SK-N-SH (cell line): ENCODE measurements around the gene PPP2R1A. TPM values are rescaled to one million over a fixed set of nuclear protein-coding genes. Genes with fewer than 3 reads are reported as not detected.

ENCODE experiments used
- CTCF ChIA-PET: fragments of 300-600, 350-600 bp; formaldehyde crosslinking; extraction: SDS; loops from one replicate; lab custom pipeline; 2021; lab: Yijun Ruan, JAX
- POLR2A ChIA-PET: fragments of 350-600 bp; sonication (Branson Sonifier 250); formaldehyde crosslinking; extraction: SDS; loops from one replicate; lab custom pipeline; 2020; ENCODE audit warnings: antibody characterized with exemption, inconsistent platforms; lab: Yijun Ruan, JAX
- DNase-seq: peaks from one replicate; pipeline ENCODE4 v3.0.0; 2012
- H2AFZ ChIP-seq: fragments of 200-600 bp; sonication (generic); 2 replicates; pipeline ENCODE4 v1.8.1; 2016; ENCODE audit warnings: antibody characterized with exemption, mild to moderate bottlenecking, low read depth
- H3F3A ChIP-seq: fragments of 200-600 bp; sonication (generic); replicated peaks from 2 replicates; pipeline ENCODE3; 2016; ENCODE audit warnings: antibody characterized with exemption, mild to moderate bottlenecking; ENCODE audit not compliant: insufficient read depth
- H3K27ac ChIP-seq, 2 experiments: fragments of 200-500 bp in 1 of 2; fragments of 200-600 bp in 1 of 2; sonication (Bioruptor generic) in 1 of 2; sonication (generic), shearing (Covaris generic) in 1 of 2; 2 replicates each; pipeline versions ENCODE4 v1.5.1 to v1.6.1; 2014 to 2016; ENCODE audit warnings: low read depth in 2 of 2, inconsistent platforms in 1 of 2, low read length in 1 of 2, mild to moderate bottlenecking in 1 of 2, mixed read lengths in 1 of 2
- H3K27me3 ChIP-seq: fragments of 200-600 bp; sonication (generic), shearing (Covaris generic); 2 replicates; pipeline ENCODE4 v1.6.1; 2016; ENCODE audit warnings: mixed run types; ENCODE audit not compliant: insufficient read depth
- H3K36me3 ChIP-seq, 2 experiments: fragments of 200-500 bp in 1 of 2; fragments of 200-600 bp in 1 of 2; sonication (Bioruptor generic) in 1 of 2; sonication (generic) in 1 of 2; replicated peaks in 1 of 2; 2 replicates each; pipeline versions ENCODE3 to v1.5.1; 2014 to 2016; ENCODE audit warnings: low read length in 1 of 2, mild to moderate bottlenecking in 1 of 2; ENCODE audit not compliant: insufficient read depth in 2 of 2, control insufficient read depth in 1 of 2
- H3K4me1 ChIP-seq, 2 experiments: fragments of 200-500 bp in 1 of 2; fragments of 200-600 bp in 1 of 2; sonication (Bioruptor generic) in 1 of 2; sonication (generic), shearing (Covaris generic) in 1 of 2; 2 replicates each; pipeline versions ENCODE4 v1.5.1 to v1.6.1; 2014 to 2016; ENCODE audit warnings: low read depth in 1 of 2, low read length in 1 of 2, mixed run types in 1 of 2; ENCODE audit not compliant: insufficient read depth in 2 of 2, control insufficient read depth in 1 of 2
- H3K4me2 ChIP-seq: fragments of 200-600 bp; sonication (generic), shearing (Covaris generic); 2 replicates; pipeline ENCODE4 v1.6.1; 2017; ENCODE audit warnings: mixed run types
- H3K4me3 ChIP-seq, 2 experiments: fragments of 200-500 bp in 1 of 2; fragments of 200-600 bp in 1 of 2; sonication (Bioruptor generic) in 1 of 2; sonication (generic), shearing (Covaris generic) in 1 of 2; 2 replicates each; pipeline versions ENCODE4 v1.5.1 to v1.8.1; 2014 to 2016; ENCODE audit warnings: low read depth in 2 of 2, inconsistent platforms in 1 of 2, low read length in 1 of 2, mild to moderate bottlenecking in 1 of 2, mixed read lengths in 1 of 2, moderate library complexity in 1 of 2
- H3K79me2 ChIP-seq: fragments of 200-600 bp; sonication (generic); 2 replicates; pipeline ENCODE4 v1.8.1; 2017; ENCODE audit warnings: mild to moderate bottlenecking; ENCODE audit not compliant: insufficient read depth
- H3K9ac ChIP-seq: fragments of 200-600 bp; sonication (generic); 2 replicates; pipeline ENCODE4 v1.6.1; 2017; ENCODE audit warnings: mixed run types
- H3K9me2 ChIP-seq: fragments of 200-600 bp; sonication (generic); 2 replicates; pipeline ENCODE4 v1.6.1; 2017; ENCODE audit warnings: mixed run types
- H3K9me3 ChIP-seq: fragments of 200-600 bp; sonication (generic); 2 replicates; pipeline ENCODE4 v1.6.1; 2017; ENCODE audit warnings: mixed run types, mild to moderate bottlenecking, moderate library complexity
- H4K20me1 ChIP-seq: fragments of 200-600 bp; sonication (generic); 2 replicates; pipeline ENCODE4 v1.6.1; 2017; ENCODE audit warnings: mild to moderate bottlenecking, mixed run types; ENCODE audit not compliant: insufficient read depth
- CHD2 ChIP-seq: fragments of 150-350 bp; IDR thresholded peaks from 2 replicates; pipeline ENCODE4 v1.6.1; 2018; ENCODE audit warnings: low read length; ENCODE audit not compliant: partially characterized antibody
- ELF1 ChIP-seq: IDR thresholded peaks from 2 replicates; pipeline ENCODE4 v1.4.0; 2012
- FOSL2 ChIP-seq: IDR thresholded peaks from 2 replicates; pipeline ENCODE4 v1.4.0; 2012; ENCODE audit warnings: low read depth, mild to moderate bottlenecking, moderate library complexity, borderline replicate concordance
- GABPA ChIP-seq: IDR thresholded peaks from 2 replicates; pipeline ENCODE4 v1.4.0; 2012; ENCODE audit warnings: low read depth, mild to moderate bottlenecking
- GATA2 ChIP-seq: sonication (generic); formaldehyde crosslinking; IDR thresholded peaks from 2 replicates; pipeline ENCODE4 v1.5.0; 2020; ENCODE audit warnings: mild to moderate bottlenecking, missing genetic modification reagents
- MXI1 ChIP-seq: IDR thresholded peaks from 2 replicates; pipeline ENCODE4 v1.6.1; 2012; ENCODE audit warnings: mild to moderate bottlenecking, low read depth, low read length, improper control_type of control experiment
- PBX3 ChIP-seq: IDR thresholded peaks from 2 replicates; pipeline ENCODE4; 2012
- POLR2AphosphoS5 ChIP-seq: IDR thresholded peaks from 2 replicates; pipeline ENCODE4 v1.6.1; 2012; ENCODE audit warnings: low read depth, low read length
- REST ChIP-seq: IDR thresholded peaks from 2 replicates; pipeline ENCODE4 v1.6.1; 2012; ENCODE audit warnings: mild to moderate bottlenecking, low read depth, low read length, moderate library complexity
- TAF1 ChIP-seq: IDR thresholded peaks from 2 replicates; pipeline ENCODE4 v1.6.1; 2012; ENCODE audit warnings: low read depth, mild to moderate bottlenecking, low read length, moderate library complexity, borderline replicate concordance
- TEAD4 ChIP-seq: IDR thresholded peaks from 2 replicates; pipeline ENCODE4 v1.4.0; 2012; ENCODE audit warnings: mild to moderate bottlenecking, borderline replicate concordance; ENCODE audit not compliant: insufficient read depth
- YY1 ChIP-seq: IDR thresholded peaks from 2 replicates; pipeline ENCODE4 v1.4.0; 2012; ENCODE audit warnings: low read depth, mild to moderate bottlenecking
- WGBS: methylation state at CpG from one replicate; pipeline ENCODE4 v1.1.6; 2017; ENCODE audit warnings: low lambda C conversion rate; 5-methylcytosine and 5-hydroxymethylcytosine counted together
- polyA plus RNA-seq, 3 experiments: library from polyadenylated mRNA; depleted of rRNA; stranded (reverse); fragments of >200 nt; gene quantifications; 2 replicates each; pipeline ENCODE4 v1.2.3, GENCODE V29; 2012
- TF ChIP-seq, protein P1 (sequence below): fragments of 150-350 bp; IDR thresholded peaks from 2 replicates; pipeline ENCODE4 v1.6.1; 2016; ENCODE audit warnings: mild to moderate bottlenecking, low read depth, low read length
- TF ChIP-seq, protein P2 (sequence below): IDR thresholded peaks from 2 replicates; pipeline ENCODE4 v1.4.0; 2012; ENCODE audit warnings: low read depth, borderline replicate concordance

PPP2R1A gene
- polyA plus RNA-seq, 1 of the 3 experiments (the other 2 are of a cell fraction), result 163 TPM

- POLR2A ChIA-PET, result interaction anchor here (2.0 kb wide), 1 partner anchor 18 kb away, joined by 13 read pairs; the partner anchor contains the start of gene PPP2R1A
- peak; percentile 58 for DNase-seq
- H3K9me2 ChIP-seq, result no peaks in the 10 kb centered on the region
- no peaks in the 10 kb centered on the region for H3K9me3 ChIP-seq
- no peaks in the 10 kb centered on the region for H3K79me2 ChIP-seq
- H3K36me3 ChIP-seq, result peaks cover 6 to 25% of the 10 kb centered on the region in 2 experiments
- peak overlapping the region; percentile 98 for H2AFZ ChIP-seq
- peaks cover 0 to 12% of the 10 kb centered on the region in 2 experiments; a peak in 1 of 4 replicates for H3K4me1 ChIP-seq
- 7% methylated on average over 22 of the region's 22 CpGs for WGBS
- TF ChIP-seq, protein P1, sequence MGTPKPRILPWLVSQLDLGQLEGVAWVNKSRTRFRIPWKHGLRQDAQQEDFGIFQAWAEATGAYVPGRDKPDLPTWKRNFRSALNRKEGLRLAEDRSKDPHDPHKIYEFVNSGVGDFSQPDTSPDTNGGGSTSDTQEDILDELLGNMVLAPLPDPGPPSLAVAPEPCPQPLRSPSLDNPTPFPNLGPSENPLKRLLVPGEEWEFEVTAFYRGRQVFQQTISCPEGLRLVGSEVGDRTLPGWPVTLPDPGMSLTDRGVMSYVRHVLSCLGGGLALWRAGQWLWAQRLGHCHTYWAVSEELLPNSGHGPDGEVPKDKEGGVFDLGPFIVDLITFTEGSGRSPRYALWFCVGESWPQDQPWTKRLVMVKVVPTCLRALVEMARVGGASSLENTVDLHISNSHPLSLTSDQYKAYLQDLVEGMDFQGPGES, result no peak
- TF ChIP-seq CHD2 (no peak), YY1 (no peak), GATA2 (CRISPR knock-in tag) (no peak), PBX3 (no peak), POLR2AphosphoS5 (no peak), FOSL2 (no peak), MXI1 (no peak)
- TF ChIP-seq, all 33 proteins: peak for 0
- Histone ChIP-seq H3F3A (no peaks in the 10 kb centered on the region), H4K20me1 (no peaks in the 10 kb centered on the region), H3K27me3 (no peaks in the 10 kb centered on the region), H3K9ac (peak overlapping the region; percentile 72), H3K27ac (peak overlapping the region; percentile 33 to 81; a peak in 3 of 4 replicates), H3K4me3 (peak overlapping the region; percentile 72 to 76), H3K4me2 (peak overlapping the region; percentile 89)
- CTCF ChIA-PET, result interaction anchor here (2.1 to 2.6 kb wide), 2 partner anchors 19 to 66 kb away, joined by 5 to 7 read pairs; partner anchors contain the start of gene PPP2R1A
These were observed 19.0 kb upstream of the PPP2R1A start for GRCh38 chr19:52170863-52171320.

DNA sequence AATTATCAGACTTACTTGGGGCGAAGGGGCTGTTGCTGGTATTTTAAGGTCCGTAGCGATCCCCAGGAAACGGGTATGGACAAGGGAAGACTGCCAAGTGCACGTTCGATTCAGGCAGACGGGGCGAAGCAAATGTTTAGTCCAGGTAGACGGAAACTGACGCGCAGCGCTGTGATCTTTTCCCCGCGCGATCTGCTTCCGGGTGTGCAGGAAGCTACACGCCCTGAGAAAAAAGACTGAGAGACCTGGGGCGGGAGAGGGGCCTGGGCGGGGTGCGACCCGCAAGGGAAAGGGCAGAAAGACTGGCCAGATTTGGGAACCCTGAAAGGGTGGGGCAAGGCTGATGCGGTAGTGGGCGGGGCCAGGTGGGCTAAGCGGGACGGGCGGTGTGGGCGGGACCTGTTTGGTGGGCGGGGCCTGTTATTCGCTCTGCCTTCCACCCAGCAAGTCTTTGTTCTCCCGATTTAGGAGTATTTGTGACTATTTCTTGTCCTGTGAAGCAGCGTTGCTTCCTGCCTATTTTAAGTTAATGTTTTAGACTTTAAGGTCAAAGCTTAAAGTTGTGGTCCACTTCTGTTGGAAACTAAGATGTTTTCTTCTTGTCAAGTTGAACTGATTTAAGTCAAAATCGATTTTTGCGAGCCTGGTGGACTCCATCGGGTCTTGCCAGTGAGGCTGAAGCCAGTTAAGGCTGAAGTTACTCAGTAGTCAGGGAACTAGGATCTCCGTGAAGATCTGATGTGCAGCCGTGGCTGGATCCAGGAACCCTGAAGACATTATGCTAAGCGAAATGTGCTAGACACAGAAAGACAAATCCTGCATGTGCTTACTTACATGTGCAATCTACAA is 18.3 kb upstream of the PPP2R1A start, which contains the start of gene ZNF836:
TSS of gene ZNF836 (minus strand) at position 301 of the 849 bp plus-strand sequence. CDS start 3,549 bp downstream, outside the sequence.
- Histone ChIP-seq H2AFZ (peak within 1 kb of the TSS; percentile 98), H3K9me3 (no peaks in the 10 kb centered on the region), H4K20me1 (no peaks in the 10 kb centered on the region), H3K27me3 (no peaks in the 10 kb centered on the region), H3K9ac (peak within 1 kb of the TSS; percentile 72), H3K4me2 (peak within 1 kb of the TSS; percentile 89), H3K36me3 (peaks cover 6 to 21% of the 10 kb centered on the region in 2 experiments), H3K79me2 (no peaks in the 10 kb centered on the region), H3K9me2 (no peaks in the 10 kb centered on the region), H3F3A (no peaks in the 10 kb centered on the region)
- DNase-seq, result peak; percentile 92
- WGBS, result 6% methylated on average over 37 of the region's 37 CpGs
- POLR2A ChIA-PET, result interaction anchor here (0.6 to 2.0 kb wide), 3 partner anchors 9 to 522 kb away, joined by 3 to 13 read pairs (median 9); partner anchors contain the start of gene PPP2R1A
- TF ChIP-seq TEAD4, result no peak
- TF ChIP-seq ELF1, result peak; percentile 69
- peak; percentile 83 for TF ChIP-seq POLR2AphosphoS5
- TF ChIP-seq GABPA, result peak; percentile 80
- TF ChIP-seq, protein P2, sequence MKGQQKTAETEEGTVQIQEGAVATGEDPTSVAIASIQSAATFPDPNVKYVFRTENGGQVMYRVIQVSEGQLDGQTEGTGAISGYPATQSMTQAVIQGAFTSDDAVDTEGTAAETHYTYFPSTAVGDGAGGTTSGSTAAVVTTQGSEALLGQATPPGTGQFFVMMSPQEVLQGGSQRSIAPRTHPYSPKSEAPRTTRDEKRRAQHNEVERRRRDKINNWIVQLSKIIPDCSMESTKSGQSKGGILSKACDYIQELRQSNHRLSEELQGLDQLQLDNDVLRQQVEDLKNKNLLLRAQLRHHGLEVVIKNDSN, result no peak
- TF ChIP-seq MXI1, result peak; percentile 53; the same call in 1 of the 2 replicates
- peak; percentile 58; the same call in 1 of the 2 replicates for TF ChIP-seq TAF1
- TF ChIP-seq REST, result peak; percentile 42; the same call in 1 of the 2 replicates
- TF ChIP-seq, all 33 proteins: peak for 6
- H3K4me3 ChIP-seq, result peak within 1 kb of the TSS; percentile 72 to 76
- CTCF ChIA-PET, result interaction anchor here (2.1 to 2.6 kb wide), 2 partner anchors 18 to 66 kb away, joined by 5 to 7 read pairs; partner anchors contain the start of gene PPP2R1A
- H3K27ac ChIP-seq, result peak within 1 kb of the TSS; percentile 33 to 81; a peak in 3 of 4 replicates
- H3K4me1 ChIP-seq, result peaks cover 0 to 12% of the 10 kb centered on the region in 2 experiments; a peak in 1 of 4 replicates
